GM19438 (cell line): Measurements from ENCODE around the gene SUPT3H.

Experiments used
- ATAC-seq: cut with Tn5 transposase; IDR thresholded peaks from one replicate; pipeline ENCODE4 v1.9.1; 2021; ENCODE audit warnings: low read depth; ENCODE audit not compliant: unreplicated experiment

SUPT3H gene

GRCh38 chr6:45377554-45378333, at the start of gene SUPT3H:
SUPT3H (minus strand) TSS chr6:45377934.
- ATAC-seq = peak; percentile 93

DNA sequence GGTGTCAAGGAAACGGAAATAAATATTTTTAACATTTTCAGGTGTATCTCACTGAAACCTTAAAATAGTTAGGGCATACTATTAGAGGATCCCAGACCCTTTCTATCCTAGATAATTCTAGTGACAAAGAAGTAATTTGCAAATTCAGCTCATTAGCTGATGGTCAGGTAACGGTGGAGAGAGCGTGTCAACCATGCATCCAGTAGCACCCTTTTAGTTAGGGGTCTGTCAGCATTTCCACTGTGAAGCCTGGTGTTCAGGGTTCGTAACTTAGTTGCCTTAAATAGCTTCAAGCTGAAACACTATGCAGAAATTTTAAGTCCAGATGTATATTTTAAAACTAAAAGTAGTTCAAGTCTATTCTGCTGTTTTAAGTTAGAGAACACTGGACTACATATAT, 48.5 kb upstream of the SUPT3H start:
- ATAC-seq = no peak

DNA sequence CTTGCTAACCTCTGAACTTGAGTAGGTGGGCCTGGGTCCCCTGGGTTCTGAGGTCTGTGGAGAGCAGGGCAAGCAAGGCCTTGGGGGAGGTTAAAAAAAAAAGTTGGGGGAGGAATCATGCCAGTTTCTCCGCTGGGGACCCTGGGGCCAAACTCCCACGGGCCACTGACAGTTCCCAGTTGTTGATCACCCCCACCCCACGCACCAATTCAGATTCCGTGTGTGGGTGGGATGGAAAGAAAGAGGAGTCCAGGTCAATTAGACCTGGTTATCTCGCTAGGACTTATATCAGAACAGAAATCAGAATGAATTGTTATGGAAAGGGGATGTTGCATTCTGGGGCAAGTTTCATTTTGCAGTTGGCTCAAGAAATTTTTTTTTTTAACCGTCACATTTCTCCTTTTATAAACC, 46.7 kb upstream of the SUPT3H start:
- no peak for ATAC-seq

- ATAC-seq = no peak
Measured at GRCh38 chr6:45423824-45424450, 46.2 kb upstream of the SUPT3H start.

DNA sequence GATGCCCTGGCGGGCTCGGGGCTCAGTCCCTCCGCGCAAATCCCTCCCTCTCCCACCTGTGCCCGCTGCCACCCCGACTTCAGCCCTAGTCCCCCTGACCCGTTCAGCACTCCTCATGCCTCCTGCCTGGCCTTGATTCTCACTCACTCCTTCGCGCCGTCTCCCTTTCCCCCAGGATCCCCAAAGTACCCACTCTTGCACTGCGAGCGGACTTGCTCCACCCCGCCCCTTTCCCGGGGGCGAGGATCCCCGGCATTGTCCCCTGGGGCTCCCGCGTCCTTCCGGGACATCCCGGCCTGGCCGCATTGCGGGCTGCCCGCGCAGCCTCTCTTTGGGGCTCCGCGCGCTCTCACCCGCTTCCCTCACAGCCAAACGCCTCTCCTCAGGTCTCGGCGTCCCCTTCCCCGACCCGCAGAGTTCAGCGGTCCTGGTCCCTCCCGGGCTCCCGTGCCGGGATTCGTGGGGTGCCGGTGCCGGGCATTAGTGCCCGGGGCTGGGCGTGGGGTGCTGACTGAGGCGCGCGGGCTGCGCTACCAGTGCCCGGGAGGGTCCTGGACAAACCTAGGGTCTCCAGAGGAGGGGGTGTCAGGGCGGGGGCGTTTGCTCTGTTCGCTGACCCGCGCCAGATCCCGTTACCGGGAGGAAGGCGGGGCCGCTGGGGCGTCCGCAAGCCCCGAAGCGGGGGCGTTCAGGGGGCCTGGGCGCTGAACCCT, 45.5 kb upstream of the SUPT3H start:
- ATAC-seq = no peak

DNA sequence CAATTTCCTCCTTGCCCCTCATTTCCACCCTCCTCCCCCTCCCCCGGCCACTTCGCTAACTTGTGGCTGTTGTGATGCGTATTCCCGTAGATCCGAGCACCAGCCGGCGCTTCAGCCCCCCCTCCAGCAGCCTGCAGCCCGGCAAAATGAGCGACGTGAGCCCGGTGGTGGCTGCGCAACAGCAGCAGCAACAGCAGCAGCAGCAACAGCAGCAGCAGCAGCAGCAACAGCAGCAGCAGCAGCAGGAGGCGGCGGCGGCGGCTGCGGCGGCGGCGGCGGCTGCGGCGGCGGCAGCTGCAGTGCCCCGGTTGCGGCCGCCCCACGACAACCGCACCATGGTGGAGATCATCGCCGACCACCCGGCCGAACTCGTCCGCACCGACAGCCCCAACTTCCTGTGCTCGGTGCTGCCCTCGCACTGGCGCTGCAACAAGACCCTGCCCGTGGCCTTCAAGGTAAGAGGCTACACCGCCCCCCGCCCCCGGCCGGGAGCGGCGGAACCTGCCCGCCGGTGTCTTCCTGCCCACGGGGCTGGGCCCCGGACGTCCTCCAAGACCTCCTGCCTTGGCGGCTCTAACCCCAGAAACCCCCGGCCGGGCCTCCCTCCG, 44.9 kb upstream of the SUPT3H start:
- no peak for ATAC-seq

DNA sequence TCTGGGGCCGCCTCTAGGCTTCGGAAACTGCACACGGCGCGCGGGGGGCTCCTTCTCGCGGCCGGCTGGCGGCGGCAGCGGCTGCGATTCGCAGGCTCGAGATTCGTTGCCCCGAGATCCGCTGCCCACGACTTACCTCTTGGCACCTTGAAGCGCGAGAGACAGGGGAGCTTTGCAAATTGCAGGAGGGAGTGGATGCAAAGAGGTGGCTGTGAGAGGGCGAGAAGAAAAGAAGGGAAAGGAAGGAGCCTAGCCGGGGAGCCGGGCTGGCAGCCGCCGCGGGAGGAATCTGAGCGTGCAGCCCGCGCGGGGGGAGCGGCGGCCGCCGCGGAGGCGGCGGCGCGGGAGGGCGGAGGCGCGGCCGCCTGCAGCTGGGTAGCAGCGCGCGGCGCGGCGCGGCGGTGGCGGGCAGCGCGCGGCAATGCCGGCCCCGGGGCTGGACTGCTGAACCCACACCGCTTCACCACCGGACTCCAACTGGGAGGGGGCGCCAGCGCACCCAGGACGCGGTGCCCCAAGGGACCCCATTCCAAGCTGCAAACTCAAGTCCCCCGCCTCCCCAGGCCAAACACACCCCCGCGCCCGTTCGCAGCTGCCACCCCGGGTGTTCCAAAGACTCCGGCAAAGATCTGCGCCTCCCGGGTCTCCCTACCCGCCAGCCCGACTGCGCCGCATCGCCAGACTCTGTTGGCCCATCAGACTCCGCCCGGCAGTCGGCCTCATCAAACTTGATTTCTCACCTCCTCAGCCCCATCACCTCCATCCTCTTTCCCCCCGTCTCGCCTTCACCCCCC, 44.2 kb upstream of the SUPT3H start:
- ATAC-seq = no peak

- ATAC-seq = no peak
Measured at GRCh38 chr6:45420909-45421708, 43.4 kb upstream of the SUPT3H start.

DNA sequence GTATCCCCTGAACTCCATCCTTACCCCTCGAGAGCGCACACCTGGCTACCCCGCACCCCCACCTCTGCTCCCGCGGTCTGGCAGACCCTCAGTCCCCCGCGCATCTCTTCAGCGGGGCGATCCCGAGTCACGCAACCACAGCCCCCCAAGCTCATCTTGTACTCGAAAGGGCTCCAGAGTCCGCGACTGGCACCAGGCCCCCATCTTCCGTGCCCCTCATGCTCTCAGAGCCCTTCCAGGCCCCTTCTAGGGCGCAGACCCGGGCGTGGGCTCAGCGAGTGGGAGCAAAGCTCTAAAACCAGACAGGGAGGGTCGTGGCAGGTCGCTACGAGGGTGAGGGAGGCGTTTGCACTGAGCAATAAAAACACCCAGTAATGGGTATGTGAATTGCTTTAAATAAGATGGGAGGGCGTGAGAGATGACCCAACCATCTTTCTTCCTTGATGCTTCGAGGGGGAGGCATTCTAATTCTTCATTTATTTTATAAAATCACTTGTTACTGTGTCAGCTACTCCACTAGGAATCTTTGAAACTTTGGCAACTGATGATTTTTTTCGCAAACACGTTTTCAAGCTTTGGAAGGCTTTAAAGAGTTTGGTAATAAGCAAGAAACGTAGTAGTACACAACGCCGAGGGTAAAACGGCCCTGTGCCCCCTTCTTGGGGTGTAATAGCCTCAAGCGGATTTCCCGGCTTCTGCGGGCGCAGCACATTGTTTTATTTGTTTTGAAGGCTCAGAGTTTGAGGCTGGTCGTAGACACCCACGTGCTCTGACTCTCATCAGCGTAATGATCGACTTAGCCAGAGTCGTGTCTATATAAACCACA, 42.6 kb upstream of the SUPT3H start:
- ATAC-seq = no peak

DNA sequence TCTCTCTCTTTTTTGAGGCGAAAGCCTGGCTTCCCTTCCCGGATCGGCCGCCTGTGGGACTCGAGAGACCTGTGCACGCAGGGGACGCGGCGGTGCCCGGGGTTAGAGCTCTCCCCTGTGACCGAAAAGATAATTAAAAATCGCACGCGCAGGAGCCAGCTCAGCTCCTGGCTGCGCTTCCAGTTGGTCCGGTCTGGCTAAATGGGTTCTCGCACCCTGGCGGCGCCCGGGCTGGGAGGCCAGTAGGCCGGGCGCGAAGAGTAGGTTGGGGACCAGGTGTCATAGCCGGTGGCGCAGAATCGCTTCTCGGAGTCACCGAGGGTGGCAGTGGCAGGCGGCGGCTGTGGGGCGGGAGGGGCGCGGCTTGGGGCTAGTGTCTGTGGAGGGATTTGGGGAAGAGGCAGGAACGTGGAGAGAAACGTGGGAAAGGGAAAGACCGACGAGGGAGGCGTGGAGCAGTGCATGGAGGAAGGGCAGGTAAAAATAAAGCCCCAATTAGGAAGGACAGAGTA, 41.9 kb upstream of the SUPT3H start:
- no peak for ATAC-seq

DNA sequence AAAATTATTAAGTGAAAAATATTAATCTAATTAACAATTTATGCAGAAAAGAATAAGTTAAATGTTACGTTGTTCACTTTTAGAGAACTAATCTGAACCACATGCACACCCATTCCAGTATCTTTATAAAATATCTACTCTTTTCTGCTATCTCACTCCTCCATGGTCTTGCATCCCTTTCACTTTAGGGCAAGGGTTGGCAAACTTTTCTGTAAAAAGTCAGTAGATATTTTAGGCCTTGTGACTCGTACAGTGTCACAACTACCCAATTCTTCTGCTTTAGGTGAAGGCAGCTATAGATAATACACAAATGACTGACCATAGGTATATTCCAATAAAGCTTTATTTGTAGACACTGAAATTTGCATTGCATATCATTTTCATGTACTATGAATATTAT, 39.7 kb upstream of the SUPT3H start:
- no peak for ATAC-seq

- ATAC-seq = no peak
Measured at GRCh38 chr6:45416700-45417099, 39.0 kb upstream of the SUPT3H start.

GRCh38 chr6:45415788-45416518, 38.2 kb upstream of the SUPT3H start:
- ATAC-seq = no peak

- no peak for ATAC-seq
Measured at GRCh38 chr6:45415315-45415714, 37.6 kb upstream of the SUPT3H start.

- no peak for ATAC-seq
Measured at GRCh38 chr6:45411959-45412358, 34.2 kb upstream of the SUPT3H start.

GRCh38 chr6:45400021-45400420, 22.3 kb upstream of the SUPT3H start:
- ATAC-seq = no peak

- ATAC-seq = no peak
Measured at GRCh38 chr6:45398075-45398813, 20.5 kb upstream of the SUPT3H start.
